Measurements from ENCODE around the gene BDNF.

DNA sequence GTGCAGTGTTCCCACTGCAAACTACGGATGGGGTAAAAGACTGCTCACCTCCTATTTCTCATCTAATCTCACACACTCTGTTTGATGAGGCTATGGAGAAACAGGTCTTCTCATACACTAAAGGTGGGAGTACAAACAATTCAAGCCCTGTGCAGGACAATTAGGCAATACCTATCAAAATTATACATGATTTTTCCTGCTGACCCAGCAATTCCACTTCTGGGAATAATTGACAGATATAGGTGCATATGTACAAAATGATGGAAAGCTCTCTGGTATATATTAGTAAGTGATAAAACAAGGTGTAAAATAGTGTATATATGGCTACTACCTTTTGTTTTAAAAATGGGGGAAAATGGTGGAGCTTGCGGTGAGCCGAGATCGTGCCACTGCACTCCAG is 23.1 kb downstream of the BDNF start:
- TF ChIP-seq, protein P1, sequence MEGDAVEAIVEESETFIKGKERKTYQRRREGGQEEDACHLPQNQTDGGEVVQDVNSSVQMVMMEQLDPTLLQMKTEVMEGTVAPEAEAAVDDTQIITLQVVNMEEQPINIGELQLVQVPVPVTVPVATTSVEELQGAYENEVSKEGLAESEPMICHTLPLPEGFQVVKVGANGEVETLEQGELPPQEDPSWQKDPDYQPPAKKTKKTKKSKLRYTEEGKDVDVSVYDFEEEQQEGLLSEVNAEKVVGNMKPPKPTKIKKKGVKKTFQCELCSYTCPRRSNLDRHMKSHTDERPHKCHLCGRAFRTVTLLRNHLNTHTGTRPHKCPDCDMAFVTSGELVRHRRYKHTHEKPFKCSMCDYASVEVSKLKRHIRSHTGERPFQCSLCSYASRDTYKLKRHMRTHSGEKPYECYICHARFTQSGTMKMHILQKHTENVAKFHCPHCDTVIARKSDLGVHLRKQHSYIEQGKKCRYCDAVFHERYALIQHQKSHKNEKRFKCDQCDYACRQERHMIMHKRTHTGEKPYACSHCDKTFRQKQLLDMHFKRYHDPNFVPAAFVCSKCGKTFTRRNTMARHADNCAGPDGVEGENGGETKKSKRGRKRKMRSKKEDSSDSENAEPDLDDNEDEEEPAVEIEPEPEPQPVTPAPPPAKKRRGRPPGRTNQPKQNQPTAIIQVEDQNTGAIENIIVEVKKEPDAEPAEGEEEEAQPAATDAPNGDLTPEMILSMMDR (IDR thresholded peaks at IDR 0.05) = no peak
- TF ChIP-seq EZH2 (IDR thresholded peaks at IDR 0.05) (no peak), EZH2phosphoT487 (IDR thresholded peaks at IDR 0.05) (no peak)

Measured in neural progenitor cell (in vitro differentiated cells).